ENCODE measurements around the gene LUC7L.

DNA sequence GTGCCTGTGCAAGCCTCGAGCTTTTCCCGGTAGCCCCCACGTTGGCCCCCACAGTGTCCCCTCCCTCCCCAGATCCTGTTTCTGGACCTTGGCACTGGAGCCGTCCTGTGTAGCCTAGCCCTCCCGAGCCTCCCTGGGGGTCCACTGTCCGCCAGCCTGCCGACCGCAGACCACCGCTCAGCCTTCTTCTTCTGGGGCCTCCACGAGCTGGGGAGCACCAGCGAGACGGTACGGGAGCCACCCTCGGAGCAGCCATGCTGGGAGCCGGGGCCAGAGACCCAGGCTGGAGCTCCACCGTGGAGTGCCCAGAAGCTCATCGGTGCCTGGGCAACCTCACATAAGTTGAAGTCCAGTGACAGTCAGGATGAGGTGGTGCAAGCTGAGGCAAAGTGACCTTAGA, 34.7 kb upstream of the LUC7L start:
- TF ChIP-seq YY1 (IDR thresholded peaks at IDR 0.05; ENCODE audit: low read depth) (no peak), NFIC (IDR thresholded peaks at IDR 0.05) (no peak), RAD21 (IDR thresholded peaks at IDR 0.05; ENCODE audit: low read depth) (no peak), TAF1 (IDR thresholded peaks at IDR 0.05; ENCODE audit: low read depth) (no peak), CEBPB (IDR thresholded peaks at IDR 0.05) (no peak), TCF12 (IDR thresholded peaks at IDR 0.05; ENCODE audit: low read depth) (no peak), ZBTB7A (IDR thresholded peaks at IDR 0.05; ENCODE audit: low read depth) (no peak), CREB1 (IDR thresholded peaks at IDR 0.05; ENCODE audit: low read depth) (no peak), EGR1 (IDR thresholded peaks at IDR 0.05) (no peak)
- TF ChIP-seq, protein P1, sequence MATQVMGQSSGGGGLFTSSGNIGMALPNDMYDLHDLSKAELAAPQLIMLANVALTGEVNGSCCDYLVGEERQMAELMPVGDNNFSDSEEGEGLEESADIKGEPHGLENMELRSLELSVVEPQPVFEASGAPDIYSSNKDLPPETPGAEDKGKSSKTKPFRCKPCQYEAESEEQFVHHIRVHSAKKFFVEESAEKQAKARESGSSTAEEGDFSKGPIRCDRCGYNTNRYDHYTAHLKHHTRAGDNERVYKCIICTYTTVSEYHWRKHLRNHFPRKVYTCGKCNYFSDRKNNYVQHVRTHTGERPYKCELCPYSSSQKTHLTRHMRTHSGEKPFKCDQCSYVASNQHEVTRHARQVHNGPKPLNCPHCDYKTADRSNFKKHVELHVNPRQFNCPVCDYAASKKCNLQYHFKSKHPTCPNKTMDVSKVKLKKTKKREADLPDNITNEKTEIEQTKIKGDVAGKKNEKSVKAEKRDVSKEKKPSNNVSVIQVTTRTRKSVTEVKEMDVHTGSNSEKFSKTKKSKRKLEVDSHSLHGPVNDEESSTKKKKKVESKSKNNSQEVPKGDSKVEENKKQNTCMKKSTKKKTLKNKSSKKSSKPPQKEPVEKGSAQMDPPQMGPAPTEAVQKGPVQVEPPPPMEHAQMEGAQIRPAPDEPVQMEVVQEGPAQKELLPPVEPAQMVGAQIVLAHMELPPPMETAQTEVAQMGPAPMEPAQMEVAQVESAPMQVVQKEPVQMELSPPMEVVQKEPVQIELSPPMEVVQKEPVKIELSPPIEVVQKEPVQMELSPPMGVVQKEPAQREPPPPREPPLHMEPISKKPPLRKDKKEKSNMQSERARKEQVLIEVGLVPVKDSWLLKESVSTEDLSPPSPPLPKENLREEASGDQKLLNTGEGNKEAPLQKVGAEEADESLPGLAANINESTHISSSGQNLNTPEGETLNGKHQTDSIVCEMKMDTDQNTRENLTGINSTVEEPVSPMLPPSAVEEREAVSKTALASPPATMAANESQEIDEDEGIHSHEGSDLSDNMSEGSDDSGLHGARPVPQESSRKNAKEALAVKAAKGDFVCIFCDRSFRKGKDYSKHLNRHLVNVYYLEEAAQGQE (IDR thresholded peaks at IDR 0.05; ENCODE audit: low read depth) = no peak
